Endodermal cell (in vitro differentiated cells): Measurements from ENCODE around the gene RBFOX1. TPM values are rescaled to one million over a fixed set of nuclear protein-coding genes. Genes with fewer than 3 reads are reported as not detected.

Experiments
- DNase-seq: peaks from one replicate; pipeline ENCODE4 v3.0.0-alpha.2; 2017
- H3K27ac ChIP-seq: 2 replicates; pipeline ENCODE4 v1.5.1; 2013; ENCODE audit warnings: mild to moderate bottlenecking, low read depth, low read length, moderate library complexity
- H3K27me3 ChIP-seq: 2 replicates; pipeline ENCODE4 v1.6.1; 2013; ENCODE audit warnings: mild to moderate bottlenecking, low read length, moderate library complexity; ENCODE audit not compliant: insufficient read depth, control insufficient read depth, poor library complexity, severe bottlenecking
- H3K36me3 ChIP-seq: 2 replicates; pipeline ENCODE4 v1.7.0; 2013; ENCODE audit warnings: mild to moderate bottlenecking, low read length, moderate library complexity; ENCODE audit not compliant: control insufficient read depth, insufficient read depth
- H3K4me1 ChIP-seq: one replicate; pipeline ENCODE4 v1.7.0; 2013; ENCODE audit warnings: low read length; ENCODE audit not compliant: control insufficient read depth, insufficient read depth
- H3K4me3 ChIP-seq: 2 replicates; pipeline ENCODE4 v1.5.1; 2013; ENCODE audit warnings: mild to moderate bottlenecking, low read length, moderate library complexity
- H3K9ac ChIP-seq: 2 replicates; pipeline ENCODE4 v1.6.1; 2013; ENCODE audit warnings: mild to moderate bottlenecking, low read length, moderate library complexity; ENCODE audit not compliant: poor library complexity, severe bottlenecking; ENCODE audit errors: extremely low read depth
- H3K9me3 ChIP-seq: 2 replicates; pipeline ENCODE4 v1.6.1; 2013; ENCODE audit warnings: mild to moderate bottlenecking, low read length, moderate library complexity; ENCODE audit not compliant: control insufficient read depth
- H3K27ac Mint-ChIP-seq: 2 replicates; pipeline ENCODE4 v1.8.0; 2020; ENCODE audit warnings: mixed read lengths
- H3K27me3 Mint-ChIP-seq: 2 replicates; pipeline ENCODE4 v1.8.0; 2021; ENCODE audit warnings: mild to moderate bottlenecking, mixed read lengths; ENCODE audit not compliant: insufficient read depth
- H3K36me3 Mint-ChIP-seq: 2 replicates; pipeline ENCODE4 v1.8.0; 2020; ENCODE audit warnings: low read depth, mixed read lengths
- H3K4me1 Mint-ChIP-seq: 2 replicates; pipeline ENCODE4 v1.8.0; 2020; ENCODE audit warnings: mixed read lengths
- H3K4me3 Mint-ChIP-seq: 2 replicates; pipeline ENCODE4 v1.8.0; 2020; ENCODE audit warnings: mild to moderate bottlenecking, moderate library complexity, mixed read lengths
- H3K9me3 Mint-ChIP-seq: 2 replicates; pipeline ENCODE4 v1.8.0; 2020; ENCODE audit warnings: mild to moderate bottlenecking, mixed read lengths
- CTCF ChIP-seq: fragments of 200-600 bp; sonication (generic); conservative IDR thresholded peaks from 2 replicates; pipeline ENCODE4 v1.5.0; 2021; ENCODE audit warnings: antibody characterized with exemption, mild to moderate bottlenecking
- WGBS, 2 experiments: methylation state at CpG; one replicate each; pipeline versions ENCODE4 v1.1.5 to v1.1.7; 2013; ENCODE audit warnings: missing lambda C conversion rate in 2 of 2, mixed read lengths in 1 of 2; ENCODE audit not compliant: insufficient coverage in 1 of 2, insufficient read length in 1 of 2; 5-methylcytosine and 5-hydroxymethylcytosine counted together
- total RNA-seq, 2 donors: library from RNA; stranded (reverse); fragmentation: NEBNext Ultra II Directional in 1 of 2; extraction: Animal tissue kit (Norgen Biotek cat#: 25700) in 1 of 2; gene quantifications; 2 replicates in 1 of 2; 3 replicates in 1 of 2; pipeline ENCODE4 v1.2.1, GENCODE V29; 2021

Gene RBFOX1
- total RNA-seq, 2 donors from 2014 or later: 2.6 to 2.7 TPM

GRCh38 chr16:7419441-7419840, 86.8 kb downstream of the RBFOX1 start:
- Histone ChIP-seq H3K4me3 (no peak overlapping the region), H3K27ac (no peak overlapping the region), H3K4me1 (peaks cover 2% of the 10 kb centered on the region), H3K9ac (no peak overlapping the region), H3K9me3 (no peaks in the 10 kb centered on the region), H3K27me3 (no peaks in the 10 kb centered on the region), H3K36me3 (no peaks in the 10 kb centered on the region)
- no peaks in the 10 kb centered on the region for H3K9me3 Mint-ChIP-seq
- peak overlapping the region; percentile 35 for H3K4me3 Mint-ChIP-seq
- no peaks in the 10 kb centered on the region for H3K27me3 Mint-ChIP-seq
- no peak for TF ChIP-seq CTCF
- H3K27ac Mint-ChIP-seq: peak overlapping the region; percentile 32
- DNase-seq: no peak
- WGBS, 2 experiments: 69 to 74% methylated on average over 8 to 9 of the region's 9 CpGs
- no peaks in the 10 kb centered on the region for H3K36me3 Mint-ChIP-seq
- H3K4me1 Mint-ChIP-seq: peaks cover 48% of the 10 kb centered on the region

- Mint-ChIP-seq H3K4me3 (no peak overlapping the region), H3K36me3 (no peaks in the 10 kb centered on the region), H3K27ac (peak overlapping the region; percentile 3), H3K27me3 (no peaks in the 10 kb centered on the region), H3K9me3 (no peaks in the 10 kb centered on the region), H3K4me1 (peaks cover 55% of the 10 kb centered on the region)
- Histone ChIP-seq H3K4me3 (no peak overlapping the region), H3K27ac (no peak overlapping the region), H3K27me3 (no peaks in the 10 kb centered on the region), H3K9ac (no peak overlapping the region), H3K9me3 (no peaks in the 10 kb centered on the region), H3K36me3 (no peaks in the 10 kb centered on the region), H3K4me1 (peaks cover 2% of the 10 kb centered on the region)
- no peak for DNase-seq
- 82 to 91% methylated on average over 5 to 6 of the region's 6 CpGs for WGBS, 2 experiments
- TF ChIP-seq CTCF: no peak
These were observed 87.4 kb downstream of the RBFOX1 start for GRCh38 chr16:7420079-7420478.

GRCh38 chr16:7420843-7421242, 88.2 kb downstream of the RBFOX1 start:
- Mint-ChIP-seq H3K4me3 (no peak overlapping the region), H3K27ac (no peak overlapping the region), H3K4me1 (peaks cover 62% of the 10 kb centered on the region), H3K27me3 (no peaks in the 10 kb centered on the region), H3K36me3 (no peaks in the 10 kb centered on the region), H3K9me3 (no peaks in the 10 kb centered on the region)
- 95 to 100% methylated on average over 3 to 6 of the region's 6 CpGs for WGBS, 2 experiments
- Histone ChIP-seq H3K9me3 (no peaks in the 10 kb centered on the region), H3K36me3 (no peaks in the 10 kb centered on the region), H3K4me3 (no peak overlapping the region), H3K9ac (no peak overlapping the region), H3K4me1 (peaks cover 2% of the 10 kb centered on the region), H3K27me3 (no peaks in the 10 kb centered on the region), H3K27ac (no peak overlapping the region)
- DNase-seq: no peak
- no peak for TF ChIP-seq CTCF
